SH-SY5Y (cell line): Measurements from ENCODE around the gene ATP10B.

Experiments used
- GATA2 ChIP-seq: IDR thresholded peaks from 2 replicates; pipeline ENCODE4 v1.6.1; 2011; ENCODE audit warnings: mild to moderate bottlenecking, low read depth, low read length
- GATA3 ChIP-seq: IDR thresholded peaks from 2 replicates; pipeline ENCODE4 v1.6.1; 2011; ENCODE audit warnings: low read depth, mild to moderate bottlenecking, low read length, moderate library complexity

The ATP10B gene

GRCh38 chr5:160523502-160524163 is 328.4 kb downstream of the ATP10B start:
- TF ChIP-seq GATA2 (no peak), GATA3 (no peak)

DNA sequence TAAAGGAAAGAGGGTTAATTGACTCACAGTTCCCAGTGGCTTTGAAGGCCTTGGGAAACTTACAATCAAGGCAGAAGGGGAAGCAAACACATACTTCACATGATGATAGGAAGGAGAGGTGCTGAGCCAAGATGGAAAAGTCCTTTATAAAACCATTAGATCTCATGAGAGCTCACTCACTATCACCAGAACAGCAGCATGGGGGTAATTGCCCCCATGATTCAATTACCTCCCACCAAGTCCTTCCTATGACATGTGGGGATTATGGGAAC is 330.7 kb downstream of the ATP10B start:
- no peak for TF ChIP-seq GATA2
- TF ChIP-seq GATA3: no peak

- no peak for TF ChIP-seq GATA2
- TF ChIP-seq GATA3: no peak
Observed at GRCh38 chr5:160520609-160521391, 331.2 kb downstream of the ATP10B start.

- no peak for TF ChIP-seq GATA3
- no peak for TF ChIP-seq GATA2
Observed at GRCh38 chr5:160516696-160517530, 335.1 kb downstream of the ATP10B start.

DNA sequence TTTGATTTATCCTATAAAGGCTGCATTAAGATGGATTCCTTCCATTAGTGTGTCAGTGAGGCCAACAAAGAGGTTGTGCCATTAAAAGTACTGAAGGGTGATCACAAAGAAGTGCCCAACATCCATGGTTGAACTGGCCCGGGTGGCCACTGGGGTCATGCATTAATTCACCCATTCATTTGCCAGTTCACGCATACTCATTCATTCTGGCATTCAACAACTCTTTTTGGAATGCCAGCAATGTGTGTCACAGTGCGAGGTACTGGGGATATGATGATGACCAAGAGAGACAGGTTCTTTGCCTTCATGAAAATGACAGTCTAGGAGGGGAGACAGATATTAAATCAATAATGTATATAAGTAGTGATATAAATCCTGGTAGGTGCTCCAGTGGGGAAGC is 337.1 kb downstream of the ATP10B start:
- TF ChIP-seq GATA2: no peak
- TF ChIP-seq GATA3: no peak

- TF ChIP-seq GATA3 (no peak), GATA2 (no peak)
Observed at GRCh38 chr5:160514191-160514590, 337.8 kb downstream of the ATP10B start.

GRCh38 chr5:160513485-160513884 is 338.5 kb downstream of the ATP10B start:
- TF ChIP-seq GATA2: no peak
- TF ChIP-seq GATA3: no peak
